Heart right ventricle (tissue), 16 donors: ENCODE measurements around the gene RINT1. TPM values are rescaled to one million over a fixed set of nuclear protein-coding genes. Genes with fewer than 3 reads are reported as not detected.

Source experiments
- ATAC-seq, 8 donors: fragments of 200-7000 bp; cut with Tn5 transposase; one replicate each; pipeline ENCODE4 v1.9.1; 2020; ENCODE audit warnings: mild to moderate bottlenecking in 8 of 8, moderate library complexity in 8 of 8, moderate number of reproducible peaks in 1 of 8
- DNase-seq, 2 donors: peaks; one replicate each; pipeline ENCODE4 v3.0.0-alpha.2; 2020
- H3K27ac ChIP-seq, 10 donors: fragments of 200-600 bp; sonication (generic) in 2 of 10; one replicate each; pipeline versions ENCODE4 v1.5.0 to v1.8.0; 2020 to 2022; ENCODE audit warnings: mild to moderate bottlenecking in 3 of 10
- H3K27me3 ChIP-seq, 7 donors: fragments of 200-600 bp; one replicate each; pipeline ENCODE4 v1.8.0; 2021 to 2022; ENCODE audit warnings: mild to moderate bottlenecking in 2 of 7
- H3K36me3 ChIP-seq, 9 donors: fragments of 200-600 bp; sonication (generic) in 1 of 9; one replicate each; pipeline versions ENCODE4 v1.5.0 to v1.8.0; 2020 to 2022; ENCODE audit warnings: mild to moderate bottlenecking in 2 of 9
- H3K4me1 ChIP-seq, 9 donors: fragments of 200-600 bp; sonication (generic) in 1 of 9; one replicate each; pipeline versions ENCODE4 v1.5.0 to v1.8.0; 2020 to 2022; ENCODE audit warnings: mild to moderate bottlenecking in 4 of 9
- H3K4me3 ChIP-seq, 10 donors: fragments of 200-600 bp; sonication (generic) in 2 of 10; one replicate each; pipeline versions ENCODE4 v1.5.0 to v1.8.0; 2020 to 2022; ENCODE audit warnings: mild to moderate bottlenecking in 7 of 10, moderate library complexity in 2 of 10
- H3K9me3 ChIP-seq, 11 donors: fragments of 200-600 bp in 10 of 11; sonication (generic) in 2 of 11; one replicate each; pipeline versions ENCODE4 v1.5.0 to v1.8.0; 2013 to 2022; ENCODE audit warnings: mild to moderate bottlenecking in 2 of 11, control low read depth in 1 of 11, moderate library complexity in 1 of 11
- WGBS, 2 donors: extraction: QIAGEN DNeasy Blood & Tissue Kit; methylation state at CpG; one replicate each; pipeline ENCODE4 v1.1.7; 2013; ENCODE audit warnings: inconsistent platforms in 1 of 2; 5-methylcytosine and 5-hydroxymethylcytosine counted together
- intact Hi-C, 10 donors: fragments of 100-400 bp; cut with DNase I; formaldehyde crosslinking; loops; one replicate each; pipeline versions ENCODE4 v1.11.1 to v1.14.2; 2022
- polyA plus RNA-seq, 2 donors: library from polyadenylated mRNA; stranded (reverse); fragments of 200-250 nt; gene quantifications; one replicate each; pipeline ENCODE4 v1.2.3, GENCODE V29; 2013
- total RNA-seq, 10 donors: library from RNA; stranded (reverse); fragmentation: NEBNext Ultra II Directional in 3 of 10; extraction: Animal tissue kit (Norgen Biotek cat#: 25700) in 3 of 10; gene quantifications; one replicate each; pipeline versions ENCODE4 v1.2.1 to v1.2.4, GENCODE V29; 2021 to 2023
- TF ChIP-seq, protein P1 (sequence below), 9 donors: fragments of 200-600 bp; sonication (generic) in 2 of 9; IDR thresholded peaks; one replicate each; pipeline versions ENCODE4 v1.5.0 to v1.8.0; 2021 to 2022; ENCODE audit warnings: antibody characterized with exemption in 9 of 9, mild to moderate bottlenecking in 5 of 9, moderate library complexity in 1 of 9
- donor health status: Arrhythmogenic right ventricular cardiomyopathy.
- donor health status: ischemic (EF 13 %, LVEDD 7.1; RV severe dilation, severe dysfunction).
- donor health status: healthy with polysubstance abuse.
- donor health status: DM: no; HTN: yes; CAD: no.
- donor health status: DM: no; HTN: no; CAD: no.
- donor health status: ischemic (EF 25% LVEDD 6.9; RV normal size, moderate dysfunction).
- donor health status: ischemic (EF 25% LVEDD 5.7; RV mildly dilated, moderate dysfunction).
- donor health status: healthy.
- donor health status: DM: yes; HTN: yes; CAD: no.
- donor health status: Ischemic cardiomyopathy.
- donor health status: ischemic (EF 35%, LVEDD 5.7; RV mildly dilated, moderate dysfunction).
- donor health status: nonischemic (EF 11% LVEDD 7.7; RV severe dilation, severe dysfunction).
- donor health status: DM: yes; HTN: yes; CAD: no.
- donor health status: PGD.
- donor health status: ischemic (EF 29% LVEDD 5.4; RV normal size, mild dysfunction).
- donor health status: nonischemic (EF 23%, LVEDD 6.1; RV moderate dilation, normal function).

The RINT1 gene
- total and polyA plus RNA-seq, 12 donors, result 8.1 to 28.2 (median 13.1) TPM

DNA sequence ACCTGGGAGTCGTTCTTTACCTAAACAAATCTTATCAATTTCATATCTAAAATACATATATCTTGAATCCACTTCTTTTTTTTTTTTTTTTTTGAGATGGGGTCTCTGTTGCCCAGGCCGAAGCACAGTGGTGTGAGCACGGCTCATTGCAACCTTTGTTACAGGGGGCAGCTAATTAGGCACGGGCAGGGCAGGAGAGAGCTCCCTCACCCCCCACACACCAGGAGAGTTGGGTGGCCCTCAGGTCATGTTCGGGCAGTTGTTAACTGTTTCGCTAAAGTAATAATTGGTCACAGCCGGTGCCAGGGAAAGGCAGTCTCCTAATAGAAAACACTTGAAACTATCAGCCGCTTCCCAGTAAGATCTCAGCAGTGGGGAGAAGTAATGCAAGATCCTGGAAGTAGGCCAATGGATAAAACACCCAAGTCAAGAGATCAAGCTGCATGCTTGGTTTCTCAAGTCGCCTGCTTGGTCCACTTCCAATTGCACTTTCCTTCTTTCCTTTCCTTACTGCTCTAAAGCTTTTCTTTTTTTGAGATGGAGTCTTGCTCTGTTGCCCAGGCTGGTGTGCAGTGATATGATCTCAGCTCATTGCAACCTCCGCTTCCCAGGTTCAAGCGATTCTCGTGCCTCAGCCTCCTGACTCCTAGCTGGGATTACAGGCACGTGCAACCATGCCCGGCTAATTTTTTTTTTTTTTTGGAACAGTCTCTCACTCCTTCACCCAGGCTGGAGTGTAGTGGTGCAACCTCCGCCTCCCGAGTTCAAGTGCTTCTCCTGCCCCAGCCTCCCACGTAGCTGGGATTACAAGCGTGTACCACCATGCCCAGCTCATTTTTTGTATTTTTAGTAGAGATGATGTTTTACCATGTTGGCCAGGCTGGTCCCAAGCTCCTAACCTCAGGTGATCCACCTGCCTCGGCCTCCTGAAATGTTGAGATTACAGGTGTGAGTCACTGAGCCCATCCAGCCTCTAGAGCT is 70.6 kb downstream of the RINT1 start:
- Histone ChIP-seq H3K27ac (no peak overlapping the region), H3K4me1 (no peaks in the 10 kb centered on the region), H3K9me3 (no peaks in the 10 kb centered on the region), H3K36me3 (no peaks in the 10 kb centered on the region), H3K27me3 (peaks cover 0 to 5% (median 0%) of the 10 kb centered on the region in 7 donors), H3K4me3 (no peak overlapping the region)
- no peak for ATAC-seq
- intact Hi-C loops, result no loop called here
- TF ChIP-seq, protein P1, sequence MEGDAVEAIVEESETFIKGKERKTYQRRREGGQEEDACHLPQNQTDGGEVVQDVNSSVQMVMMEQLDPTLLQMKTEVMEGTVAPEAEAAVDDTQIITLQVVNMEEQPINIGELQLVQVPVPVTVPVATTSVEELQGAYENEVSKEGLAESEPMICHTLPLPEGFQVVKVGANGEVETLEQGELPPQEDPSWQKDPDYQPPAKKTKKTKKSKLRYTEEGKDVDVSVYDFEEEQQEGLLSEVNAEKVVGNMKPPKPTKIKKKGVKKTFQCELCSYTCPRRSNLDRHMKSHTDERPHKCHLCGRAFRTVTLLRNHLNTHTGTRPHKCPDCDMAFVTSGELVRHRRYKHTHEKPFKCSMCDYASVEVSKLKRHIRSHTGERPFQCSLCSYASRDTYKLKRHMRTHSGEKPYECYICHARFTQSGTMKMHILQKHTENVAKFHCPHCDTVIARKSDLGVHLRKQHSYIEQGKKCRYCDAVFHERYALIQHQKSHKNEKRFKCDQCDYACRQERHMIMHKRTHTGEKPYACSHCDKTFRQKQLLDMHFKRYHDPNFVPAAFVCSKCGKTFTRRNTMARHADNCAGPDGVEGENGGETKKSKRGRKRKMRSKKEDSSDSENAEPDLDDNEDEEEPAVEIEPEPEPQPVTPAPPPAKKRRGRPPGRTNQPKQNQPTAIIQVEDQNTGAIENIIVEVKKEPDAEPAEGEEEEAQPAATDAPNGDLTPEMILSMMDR (IDR thresholded peaks at IDR 0.05), result no peak
- 75 to 76% methylated on average over 19 of the region's 19 CpGs for WGBS, 2 donors
- no peak for DNase-seq

DNA sequence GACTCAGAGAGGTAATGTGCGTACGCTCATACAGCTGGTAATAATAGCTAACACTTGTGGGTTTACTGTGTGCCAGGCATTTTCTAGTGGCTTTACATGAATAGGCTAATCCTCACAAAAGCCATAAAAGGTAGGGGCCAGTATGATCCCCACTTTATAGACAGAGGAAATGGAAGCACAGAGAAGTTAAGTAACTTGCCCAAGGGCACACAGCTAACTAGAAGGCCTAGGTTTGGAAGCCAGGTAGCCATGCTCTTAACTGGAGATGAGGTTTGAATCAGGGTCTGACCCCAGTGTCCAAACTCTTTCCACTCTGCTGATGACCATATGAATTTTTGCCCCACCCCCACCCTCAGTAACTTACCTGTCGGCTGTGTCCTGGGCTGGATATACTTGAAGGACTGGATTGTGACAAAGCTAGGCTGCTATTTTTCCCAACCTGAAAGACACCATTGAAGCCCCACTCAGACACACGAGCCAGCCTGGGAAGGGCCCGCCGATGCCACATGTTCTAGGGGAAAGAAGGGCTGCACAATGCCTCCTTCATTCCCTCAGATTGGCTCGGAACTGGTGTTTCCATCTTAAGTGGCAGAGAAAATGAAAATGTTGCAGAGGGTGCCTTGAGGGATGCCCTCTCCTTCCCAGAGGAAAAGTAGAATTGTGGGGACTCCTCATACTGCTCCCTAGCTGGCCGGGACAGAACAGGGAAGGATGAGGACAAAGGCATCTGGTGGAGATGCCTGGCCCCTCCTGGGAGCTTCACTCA is 78.3 kb downstream of the RINT1 start:
- no peak for DNase-seq
- WGBS, 2 donors, result 93 to 94% methylated on average over 8 of the region's 8 CpGs
- TF ChIP-seq, protein P1 (IDR thresholded peaks at IDR 0.05), result no peak
- H3K4me3 ChIP-seq, result no peak overlapping the region
- H3K36me3 ChIP-seq, result peaks cover 0 to 35% (median 8%) of the 10 kb centered on the region in 9 donors
- no peaks in the 10 kb centered on the region for H3K9me3 ChIP-seq
- intact Hi-C loops, result no loop called here
- no peak for ATAC-seq
- no peak overlapping the region for H3K27ac ChIP-seq
- H3K4me1 ChIP-seq, result no peaks in the 10 kb centered on the region
- no peaks in the 10 kb centered on the region for H3K27me3 ChIP-seq

DNA sequence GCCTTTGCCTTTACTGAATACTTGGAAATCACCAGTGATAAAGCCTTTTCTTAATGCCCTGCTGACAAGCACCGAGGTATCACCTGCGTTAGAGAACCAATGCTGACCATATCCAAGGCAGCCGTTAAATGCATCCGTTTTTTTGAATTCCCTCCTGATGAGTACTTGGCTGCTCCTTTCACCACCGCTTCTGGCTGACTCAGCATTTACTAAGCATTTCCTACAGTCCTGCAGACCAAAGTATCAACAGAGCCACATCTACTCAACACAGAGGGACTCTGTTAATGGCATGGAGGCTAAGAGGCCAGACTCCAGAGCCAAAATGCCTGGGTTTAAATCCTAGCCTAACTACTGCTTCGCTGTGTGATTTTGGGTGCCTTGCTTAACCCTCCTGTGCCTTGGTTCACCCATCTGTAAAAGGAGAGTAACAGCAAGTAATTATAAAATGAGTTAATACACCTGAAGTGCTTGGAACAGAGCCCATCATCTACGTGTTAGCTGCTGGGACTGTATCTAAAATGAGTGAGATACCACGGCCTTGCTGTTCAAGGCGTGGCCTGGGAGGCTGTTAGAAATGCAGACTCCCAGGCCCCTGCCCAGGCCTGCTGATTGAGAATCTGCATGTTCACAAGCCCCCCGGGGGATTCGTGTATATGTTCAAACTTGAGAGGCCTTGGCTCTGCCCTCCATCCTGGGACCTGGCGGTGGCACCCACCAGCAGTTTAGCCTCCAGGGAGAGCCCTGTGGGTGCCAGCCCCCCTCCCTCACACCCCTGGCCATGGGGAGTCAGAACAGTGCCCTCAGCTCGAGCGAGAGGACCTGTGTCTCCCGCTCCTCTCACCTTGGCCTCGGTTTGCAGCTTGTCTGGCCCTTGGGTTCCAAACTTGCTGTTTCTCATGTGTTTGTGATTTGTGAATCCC is 80.1 kb downstream of the RINT1 start:
- intact Hi-C loops, result no loop called here
- Histone ChIP-seq H3K9me3 (no peaks in the 10 kb centered on the region), H3K27ac (no peak overlapping the region), H3K36me3 (peaks cover 0 to 51% (median 8%) of the 10 kb centered on the region in 9 donors), H3K27me3 (no peaks in the 10 kb centered on the region), H3K4me1 (peaks cover 0 to 2% (median 0%) of the 10 kb centered on the region in 9 donors), H3K4me3 (no peak overlapping the region)
- DNase-seq, result no peak
- 88 to 91% methylated on average over 16 of the region's 16 CpGs for WGBS, 2 donors
- ATAC-seq, result no peak
- TF ChIP-seq, protein P1 (IDR thresholded peaks at IDR 0.05), result no peak
